Glomerular endothelial cell (primary cell): ENCODE data around the gene ARAP1. TPM values are rescaled to one million over a fixed set of nuclear protein-coding genes. Genes with fewer than 3 reads are reported as not detected.

Source experiments
- DNase-seq: peaks from one replicate; pipeline ENCODE4 v3.0.0-alpha.2; 2011; ENCODE audit warnings: low read depth, low spot score; ENCODE audit errors: extremely low read depth
- total RNA-seq: library from RNA; depleted of rRNA; stranded (reverse); fragments of >200 nt; gene quantifications from 2 replicates; pipeline ENCODE4 v1.2.3, GENCODE V29; 2015

ARAP1 gene
- total RNA-seq, 1 donor from 2014 or later = 89.8 TPM

- DNase-seq = no peak
Measured at GRCh38 chr11:72670041-72670440, 82.2 kb downstream of the ARAP1 start.

- no peak for DNase-seq
Measured at GRCh38 chr11:72669527-72669926, 82.7 kb downstream of the ARAP1 start.

- DNase-seq = no peak
Measured at GRCh38 chr11:72668629-72669347, 83.4 kb downstream of the ARAP1 start.

- DNase-seq = no peak
Measured at GRCh38 chr11:72665911-72666472, 86.2 kb downstream of the ARAP1 start.

- DNase-seq = no peak
Measured at GRCh38 chr11:72662036-72662435, 90.2 kb downstream of the ARAP1 start.

- DNase-seq = no peak
Measured at GRCh38 chr11:72661486-72661885, 90.7 kb downstream of the ARAP1 start.

GRCh38 chr11:72658989-72659640, 93.1 kb downstream of the ARAP1 start:
- DNase-seq = no peak

GRCh38 chr11:72657411-72658100, 94.7 kb downstream of the ARAP1 start:
- no peak for DNase-seq

- DNase-seq = no peak
Measured at GRCh38 chr11:72655896-72656464, 96.2 kb downstream of the ARAP1 start.

- DNase-seq = no peak
Measured at GRCh38 chr11:72655014-72655413, 97.2 kb downstream of the ARAP1 start.

GRCh38 chr11:72653649-72654048, 98.6 kb downstream of the ARAP1 start:
- DNase-seq = no peak

GRCh38 chr11:72652873-72653630, 99.2 kb downstream of the ARAP1 start:
- no peak for DNase-seq

- no peak for DNase-seq
Measured at GRCh38 chr11:72652133-72652532, 100.1 kb downstream of the ARAP1 start.

- DNase-seq = no peak
Measured at GRCh38 chr11:72649215-72649976, 102.8 kb downstream of the ARAP1 start.

GRCh38 chr11:72648384-72649136, 103.6 kb downstream of the ARAP1 start:
- no peak for DNase-seq

- DNase-seq = no peak
Measured at GRCh38 chr11:72647882-72648281, 104.3 kb downstream of the ARAP1 start.

- no peak for DNase-seq
Measured at GRCh38 chr11:72646472-72646871, 105.7 kb downstream of the ARAP1 start.

- no peak for DNase-seq
Measured at GRCh38 chr11:72646024-72646423, 106.2 kb downstream of the ARAP1 start.

GRCh38 chr11:72643547-72643946, 108.7 kb downstream of the ARAP1 start:
- DNase-seq = no peak
